GM10266 (cell line): Measurements from ENCODE around the gene PARP12.

Source experiments
- DNase-seq: peaks from one replicate; pipeline ENCODE4 v3.0.0; 2012; ENCODE audit errors: extremely low spot score
- CTCF ChIP-seq: IDR thresholded peaks from 2 replicates; pipeline ENCODE4 v1.5.1; 2012; ENCODE audit warnings: mild to moderate bottlenecking, low read depth; ENCODE audit not compliant: control insufficient read depth, insufficient read depth; ENCODE audit errors: missing control alignments

PARP12 gene

GRCh38 chr7:140027858-140028257 lies 34.9 kb downstream of the PARP12 start:
- DNase-seq = no peak
- no peak for TF ChIP-seq CTCF

GRCh38 chr7:140026935-140027334 lies 35.8 kb downstream of the PARP12 start:
- DNase-seq = no peak
- no peak for TF ChIP-seq CTCF

- TF ChIP-seq CTCF = no peak
- DNase-seq = no peak
Measured at GRCh38 chr7:140025814-140026433, 36.8 kb downstream of the PARP12 start.

GRCh38 chr7:140025241-140025640 lies 37.5 kb downstream of the PARP12 start:
- no peak for DNase-seq

GRCh38 chr7:140024585-140024984 lies 38.2 kb downstream of the PARP12 start:
- TF ChIP-seq CTCF = no peak
- DNase-seq = no peak

More at GRCh38 chr7:140025241-140025640, 37.5 kb downstream of the PARP12 start:
- no peak for TF ChIP-seq CTCF

GRCh38 chr7:140023728-140024127 lies 39.0 kb downstream of the PARP12 start:
- no peak for DNase-seq
- no peak for TF ChIP-seq CTCF

- TF ChIP-seq CTCF = no peak
- no peak for DNase-seq
Measured at GRCh38 chr7:140022582-140023211, 40.1 kb downstream of the PARP12 start.
